OCI-LY7 (cell line): ENCODE data around the gene DPYSL3. TPM values are rescaled to one million over a fixed set of nuclear protein-coding genes. Genes with fewer than 3 reads are reported as not detected.

Experiments
- BruUV-seq: library from RNA; stranded (reverse); fragments of 400-500 nt; replicated peaks from 2 replicates; lab custom pipeline; 2021; lab: Mats Ljungman, UMichigan
- CTCF ChIA-PET: fragments of 300-600 bp; sonication (Branson Sonifier 250); formaldehyde crosslinking; loops from one replicate; lab custom pipeline; 2022; ENCODE audit warnings: antibody characterized with exemption; ENCODE audit not compliant: unreplicated experiment; lab: Charles Lee
- POLR2A ChIA-PET: fragments of 300-600 bp; sonication (Branson Sonifier 250); formaldehyde crosslinking; loops from one replicate; lab custom pipeline; 2022; ENCODE audit warnings: antibody characterized with exemption; lab: Charles Lee
- DNase-seq: peaks from one replicate; pipeline ENCODE4 v3.0.0-alpha.2; 2015; ENCODE audit warnings: low spot score
- H2AFZ ChIP-seq: fragments of 200-600 bp; sonication (generic), shearing (Covaris generic); 2 replicates; pipeline ENCODE4 v1.6.1; 2014; ENCODE audit warnings: mild to moderate bottlenecking, antibody characterized with exemption, low read length, moderate library complexity
- H3K27ac ChIP-seq: fragments of 200-600 bp; sonication (generic); 2 replicates; pipeline ENCODE4 v1.5.1; 2014; ENCODE audit warnings: mixed run types, low read depth, mild to moderate bottlenecking, moderate library complexity, low read length, inconsistent platforms; ENCODE audit not compliant: poor library complexity, severe bottlenecking
- H3K36me3 ChIP-seq: fragments of 200-600 bp; sonication (generic); 2 replicates; pipeline ENCODE4 v1.6.1; 2014; ENCODE audit warnings: mild to moderate bottlenecking, antibody characterized with exemption, low read length, moderate library complexity, mixed read lengths; ENCODE audit not compliant: insufficient read depth
- H3K4me1 ChIP-seq: fragments of 200-600 bp; sonication (generic); 2 replicates; pipeline ENCODE4 v1.5.1; 2014; ENCODE audit warnings: mild to moderate bottlenecking, low read length; ENCODE audit not compliant: insufficient read depth, poor library complexity, severe bottlenecking
- H3K4me2 ChIP-seq: fragments of 200-600 bp; sonication (generic); 2 replicates; pipeline ENCODE4 v1.6.1; 2014; ENCODE audit warnings: mild to moderate bottlenecking, low read length
- H3K4me3 ChIP-seq: fragments of 200-600 bp; sonication (generic); 2 replicates; pipeline ENCODE4 v1.5.1; 2014; ENCODE audit warnings: mild to moderate bottlenecking, low read depth, low read length; ENCODE audit not compliant: poor library complexity, severe bottlenecking
- H3K79me2 ChIP-seq: fragments of 200-600 bp; sonication (generic); 2 replicates; pipeline ENCODE4 v1.6.1; 2016; ENCODE audit warnings: low read depth, mild to moderate bottlenecking, low read length, moderate library complexity, mixed read lengths; ENCODE audit not compliant: insufficient read depth
- H3K9me2 ChIP-seq: fragments of 200-600 bp; sonication (generic); 2 replicates; pipeline ENCODE4 v1.6.1; 2016; ENCODE audit warnings: mild to moderate bottlenecking, low read length, mixed read lengths; ENCODE audit not compliant: insufficient read depth
- H3K9me3 ChIP-seq: fragments of 200-600 bp; sonication (generic); 2 replicates; pipeline ENCODE4 v1.6.1; 2014; ENCODE audit warnings: mild to moderate bottlenecking, mixed run types, low read length, mixed read lengths
- H4K20me1 ChIP-seq: fragments of 200-600 bp; sonication (generic); 2 replicates; pipeline ENCODE4 v1.6.1; 2014; ENCODE audit warnings: mild to moderate bottlenecking, antibody characterized with exemption, low read length, moderate library complexity, mixed read lengths; ENCODE audit not compliant: insufficient read depth
- CTCF ChIP-seq: fragments of 200-600 bp; sonication (generic); conservative IDR thresholded peaks from 2 replicates; pipeline ENCODE4 v1.5.1; 2014; ENCODE audit warnings: mild to moderate bottlenecking, antibody characterized with exemption, low read length, moderate library complexity, mixed read lengths
- EZH2phosphoT487 ChIP-seq: fragments of 200-600 bp; sonication (generic); IDR thresholded peaks from 2 replicates; pipeline ENCODE4 v1.6.1; 2018; ENCODE audit warnings: low read depth, borderline replicate concordance, mild to moderate bottlenecking, mixed run types, antibody characterized with exemption, low read length, moderate library complexity, mixed read lengths
- intact Hi-C: fragments of 100-400 bp; cut with micrococcal nuclease; formaldehyde crosslinking; loops from one replicate; pipeline ENCODE4 v1.10.0; 2022; ENCODE audit not compliant: unreplicated experiment
- total RNA-seq, 2 experiments: library from RNA; depleted of rRNA in 1 of 2; stranded (reverse); fragments of >200 nt in 1 of 2; shearing (Covaris generic) in 1 of 2; gene quantifications; 2 replicates each; pipeline ENCODE4 v1.2.3, GENCODE V29; 2014 to 2022

The DPYSL3 gene
- total RNA-seq, 2 experiments from 2014 or later = not detected

GRCh38 chr5:147467973-147468508, 41.8 kb downstream of the DPYSL3 start:
- Histone ChIP-seq H2AFZ (no peak overlapping the region), H3K4me2 (no peak overlapping the region), H3K9me3 (no peaks in the 10 kb centered on the region), H4K20me1 (no peaks in the 10 kb centered on the region), H3K79me2 (no peaks in the 10 kb centered on the region), H3K4me3 (no peak overlapping the region), H3K4me1 (no peaks in the 10 kb centered on the region), H3K27ac (no peak overlapping the region), H3K36me3 (no peaks in the 10 kb centered on the region), H3K9me2 (no peaks in the 10 kb centered on the region)
- ChIA-PET POLR2A (interaction anchor here (0.5 kb wide), 1 partner anchor 96 kb away, joined by 3 read pairs; no protein-coding TSS in a partner anchor), CTCF (no interaction called here)
- no TSS peak for BruUV-seq
- no peak for DNase-seq
- TF ChIP-seq CTCF (no peak), EZH2phosphoT487 (no peak)
- intact Hi-C loops = no loop called here

- no peak overlapping the region for H2AFZ ChIP-seq
- POLR2A ChIA-PET = no interaction called here
- no peaks in the 10 kb centered on the region for H3K9me3 ChIP-seq
- intact Hi-C loops = no loop called here
- no peaks in the 10 kb centered on the region for H3K36me3 ChIP-seq
- no peak for DNase-seq
- TF ChIP-seq CTCF = no peak
- no peak for TF ChIP-seq EZH2phosphoT487
- H4K20me1 ChIP-seq = no peaks in the 10 kb centered on the region
- no peaks in the 10 kb centered on the region for H3K4me1 ChIP-seq
- H3K4me3 ChIP-seq = no peak overlapping the region
- H3K79me2 ChIP-seq = no peaks in the 10 kb centered on the region
- H3K4me2 ChIP-seq = no peak overlapping the region
- no peak overlapping the region for H3K27ac ChIP-seq
- BruUV-seq = no TSS peak
- CTCF ChIA-PET = no interaction called here
- no peaks in the 10 kb centered on the region for H3K9me2 ChIP-seq
These were observed 43.4 kb downstream of the DPYSL3 start for GRCh38 chr5:147466360-147466980.

DNA sequence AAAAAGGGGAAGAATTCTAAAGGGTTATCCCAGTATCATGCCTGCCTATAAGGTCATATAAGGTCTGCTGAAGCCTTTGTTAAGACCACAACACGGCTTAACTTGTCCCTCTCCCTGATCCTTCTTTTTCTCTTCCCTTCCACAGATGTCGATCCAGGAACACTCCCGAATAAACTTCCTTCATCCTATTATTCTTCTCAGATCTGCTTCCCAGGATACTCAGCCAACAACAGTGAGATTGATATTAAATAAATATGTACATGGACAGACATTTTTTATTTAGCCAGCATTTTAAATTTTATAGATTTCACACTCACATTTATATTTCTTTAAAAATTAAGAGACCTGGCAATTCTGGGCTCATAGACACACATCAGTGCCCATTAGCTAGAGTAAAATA, 44.1 kb downstream of the DPYSL3 start:
- Histone ChIP-seq H3K4me3 (no peak overlapping the region), H3K27ac (no peak overlapping the region), H3K36me3 (no peaks in the 10 kb centered on the region), H3K4me2 (no peak overlapping the region), H3K9me2 (no peaks in the 10 kb centered on the region), H2AFZ (no peak overlapping the region), H3K79me2 (no peaks in the 10 kb centered on the region), H3K4me1 (no peaks in the 10 kb centered on the region), H3K9me3 (no peaks in the 10 kb centered on the region), H4K20me1 (no peaks in the 10 kb centered on the region)
- no peak for TF ChIP-seq EZH2phosphoT487
- no peak for TF ChIP-seq CTCF
- POLR2A ChIA-PET = no interaction called here
- no TSS peak for BruUV-seq
- CTCF ChIA-PET = no interaction called here
- intact Hi-C loops = no loop called here
- no peak for DNase-seq
